ENCODE measurements around the gene PRR33.
"Not testable (repeated sequence)": the region's sequence is repeated elsewhere in the genome, so short reads cannot be mapped to it uniquely, and the experiment has no call there.

PRR33 gene

GRCh38 chr11:1891831-1892115, at the start of gene PRR33:
PRR33 (minus strand) TSS chr11:1891895; CDS start chr11:1890584, 1,311 bp downstream.
- peaks cover 2% of the 10 kb centered on the region for H3K27me3 ChIP-seq (ENCODE audit: control insufficient read depth, insufficient read depth, low read length)
- no peaks in the 10 kb centered on the region for H3K9me3 ChIP-seq (ENCODE audit: control insufficient read depth, insufficient read depth, low read depth, low read length)
- no peak within 1 kb of the TSS for H3K27ac ChIP-seq (ENCODE audit: low read depth, low read length)
- no peaks in the 10 kb centered on the region for H3K36me3 ChIP-seq (ENCODE audit: control insufficient read depth, insufficient read depth, low read length)
- no peak within 1 kb of the TSS for H3K9ac ChIP-seq (ENCODE audit: low read length)
- H3K4me3 ChIP-seq (ENCODE audit: low read depth, low read length) = no peak within 1 kb of the TSS
- no peaks in the 10 kb centered on the region for H3K4me1 ChIP-seq (ENCODE audit: control insufficient read depth, insufficient read depth, low read length)

GRCh38 chr11:1939788-1940187, 48.1 kb upstream of the PRR33 start:
- not testable (repeated sequence) for H3K27me3 ChIP-seq (ENCODE audit: control insufficient read depth, insufficient read depth, low read length); H3K9ac ChIP-seq (ENCODE audit: low read length); H3K9me3 ChIP-seq (ENCODE audit: control insufficient read depth, insufficient read depth, low read depth, low read length); H3K36me3 ChIP-seq (ENCODE audit: control insufficient read depth, insufficient read depth, low read length); H3K4me1 ChIP-seq (ENCODE audit: control insufficient read depth, insufficient read depth, low read length); H3K4me3 ChIP-seq (ENCODE audit: low read depth, low read length); H3K27ac ChIP-seq (ENCODE audit: low read depth, low read length)

GRCh38 chr11:1939006-1939625, 47.4 kb upstream of the PRR33 start:
- no peaks in the 10 kb centered on the region for H3K9me3 ChIP-seq (ENCODE audit: control insufficient read depth, insufficient read depth, low read depth, low read length)
- no peak overlapping the region for H3K27ac ChIP-seq (ENCODE audit: low read depth, low read length)
- no peaks in the 10 kb centered on the region for H3K4me1 ChIP-seq (ENCODE audit: control insufficient read depth, insufficient read depth, low read length)
- H3K9ac ChIP-seq (ENCODE audit: low read length) = no peak overlapping the region
- no peak overlapping the region for H3K4me3 ChIP-seq (ENCODE audit: low read depth, low read length)
- H3K27me3 ChIP-seq (ENCODE audit: control insufficient read depth, insufficient read depth, low read length) = no peaks in the 10 kb centered on the region; the same call in 1 of the 2 replicates
- no peaks in the 10 kb centered on the region for H3K36me3 ChIP-seq (ENCODE audit: control insufficient read depth, insufficient read depth, low read length)

GRCh38 chr11:1938343-1939005, 46.8 kb upstream of the PRR33 start:
- Histone ChIP-seq H3K9me3 (ENCODE audit: control insufficient read depth, insufficient read depth, low read depth, low read length) (no peaks in the 10 kb centered on the region), H3K27ac (ENCODE audit: low read depth, low read length) (no peak overlapping the region), H3K4me1 (ENCODE audit: control insufficient read depth, insufficient read depth, low read length) (no peaks in the 10 kb centered on the region), H3K9ac (ENCODE audit: low read length) (no peak overlapping the region), H3K27me3 (ENCODE audit: control insufficient read depth, insufficient read depth, low read length) (no peaks in the 10 kb centered on the region; the same call in 1 of the 2 replicates), H3K4me3 (ENCODE audit: low read depth, low read length) (no peak overlapping the region), H3K36me3 (ENCODE audit: control insufficient read depth, insufficient read depth, low read length) (no peaks in the 10 kb centered on the region)

GRCh38 chr11:1937616-1938342, 46.1 kb upstream of the PRR33 start:
- Histone ChIP-seq H3K27me3 (ENCODE audit: control insufficient read depth, insufficient read depth, low read length) (no peaks in the 10 kb centered on the region; the same call in 1 of the 2 replicates), H3K9ac (ENCODE audit: low read length) (no peak overlapping the region), H3K36me3 (ENCODE audit: control insufficient read depth, insufficient read depth, low read length) (no peaks in the 10 kb centered on the region), H3K27ac (ENCODE audit: low read depth, low read length) (no peak overlapping the region), H3K9me3 (ENCODE audit: control insufficient read depth, insufficient read depth, low read depth, low read length) (no peaks in the 10 kb centered on the region), H3K4me3 (ENCODE audit: low read depth, low read length) (no peak overlapping the region), H3K4me1 (ENCODE audit: control insufficient read depth, insufficient read depth, low read length) (no peaks in the 10 kb centered on the region)

- Histone ChIP-seq H3K27ac (ENCODE audit: low read depth, low read length) (no peak overlapping the region), H3K4me3 (ENCODE audit: low read depth, low read length) (no peak overlapping the region), H3K4me1 (ENCODE audit: control insufficient read depth, insufficient read depth, low read length) (no peaks in the 10 kb centered on the region), H3K9ac (ENCODE audit: low read length) (no peak overlapping the region), H3K9me3 (ENCODE audit: control insufficient read depth, insufficient read depth, low read depth, low read length) (no peaks in the 10 kb centered on the region), H3K36me3 (ENCODE audit: control insufficient read depth, insufficient read depth, low read length) (no peaks in the 10 kb centered on the region), H3K27me3 (ENCODE audit: control insufficient read depth, insufficient read depth, low read length) (no peaks in the 10 kb centered on the region; the same call in 1 of the 2 replicates)
Observed at GRCh38 chr11:1936781-1937615, 45.3 kb upstream of the PRR33 start.

- H3K27me3 ChIP-seq (ENCODE audit: control insufficient read depth, insufficient read depth, low read length) = no peaks in the 10 kb centered on the region; the same call in 1 of the 2 replicates
Observed at GRCh38 chr11:1936072-1936780, 44.5 kb upstream of the PRR33 start.

GRCh38 chr11:1935156-1936071, 43.7 kb upstream of the PRR33 start:
- H3K27ac ChIP-seq (ENCODE audit: low read depth, low read length) = no peak overlapping the region
- no peaks in the 10 kb centered on the region for H3K36me3 ChIP-seq (ENCODE audit: control insufficient read depth, insufficient read depth, low read length)
- no peak overlapping the region for H3K9ac ChIP-seq (ENCODE audit: low read length)
- no peak overlapping the region for H3K4me3 ChIP-seq (ENCODE audit: low read depth, low read length)
- H3K4me1 ChIP-seq (ENCODE audit: control insufficient read depth, insufficient read depth, low read length) = no peaks in the 10 kb centered on the region
- H3K27me3 ChIP-seq (ENCODE audit: control insufficient read depth, insufficient read depth, low read length) = no peaks in the 10 kb centered on the region; the same call in 1 of the 2 replicates
- no peaks in the 10 kb centered on the region for H3K9me3 ChIP-seq (ENCODE audit: control insufficient read depth, insufficient read depth, low read depth, low read length)

More at GRCh38 chr11:1936072-1936780, 44.5 kb upstream of the PRR33 start:
- no peak overlapping the region for H3K27ac ChIP-seq (ENCODE audit: low read depth, low read length)
- H3K9me3 ChIP-seq (ENCODE audit: control insufficient read depth, insufficient read depth, low read depth, low read length) = no peaks in the 10 kb centered on the region
- no peaks in the 10 kb centered on the region for H3K4me1 ChIP-seq (ENCODE audit: control insufficient read depth, insufficient read depth, low read length)
- no peak overlapping the region for H3K4me3 ChIP-seq (ENCODE audit: low read depth, low read length)
- H3K36me3 ChIP-seq (ENCODE audit: control insufficient read depth, insufficient read depth, low read length) = no peaks in the 10 kb centered on the region
- no peak overlapping the region for H3K9ac ChIP-seq (ENCODE audit: low read length)

- no peaks in the 10 kb centered on the region for H3K9me3 ChIP-seq (ENCODE audit: control insufficient read depth, insufficient read depth, low read depth, low read length)
- H3K4me1 ChIP-seq (ENCODE audit: control insufficient read depth, insufficient read depth, low read length) = no peaks in the 10 kb centered on the region
- no peak overlapping the region for H3K4me3 ChIP-seq (ENCODE audit: low read depth, low read length)
- H3K27me3 ChIP-seq (ENCODE audit: control insufficient read depth, insufficient read depth, low read length) = no peaks in the 10 kb centered on the region; the same call in 1 of the 2 replicates
- no peaks in the 10 kb centered on the region for H3K36me3 ChIP-seq (ENCODE audit: control insufficient read depth, insufficient read depth, low read length)
- no peak overlapping the region for H3K9ac ChIP-seq (ENCODE audit: low read length)
- no peak overlapping the region for H3K27ac ChIP-seq (ENCODE audit: low read depth, low read length)
Observed at GRCh38 chr11:1934335-1935155, 42.9 kb upstream of the PRR33 start.

Data from HUES6 (cell line).